T-helper 2 cell treated with Interferon-gamma antibody and Interleukin-4, amounts not matched to agents 5 μg/mL and 100 μg/mL, for 36 hours (primary cell): ENCODE measurements around the gene STK24.

Experiments used
- DNase-seq: peaks from one replicate; pipeline ENCODE4 v3.0.0; 2021; ENCODE audit warnings: low spot score
- H3K27ac Mint-ChIP-seq: one replicate; pipeline ENCODE4 v1.8.0; 2021; ENCODE audit warnings: mild to moderate bottlenecking, mixed read lengths
- H3K27me3 Mint-ChIP-seq: one replicate; pipeline ENCODE4 v1.8.0; 2021; ENCODE audit warnings: low read depth, mixed read lengths
- H3K36me3 Mint-ChIP-seq: one replicate; pipeline ENCODE4 v1.8.0; 2021; ENCODE audit warnings: low read depth, mixed read lengths
- H3K4me1 Mint-ChIP-seq: one replicate; pipeline ENCODE4 v1.8.0; 2021; ENCODE audit warnings: low read depth, mixed read lengths
- H3K4me3 Mint-ChIP-seq: one replicate; pipeline ENCODE4 v1.8.0; 2022; ENCODE audit warnings: mild to moderate bottlenecking, moderate library complexity, mixed read lengths
- H3K9me3 Mint-ChIP-seq: one replicate; pipeline ENCODE4 v1.8.0; 2021; ENCODE audit warnings: mixed read lengths

The STK24 gene

GRCh38 chr13:98459721-98460370 is 117.1 kb downstream of the STK24 start:
- H3K36me3 Mint-ChIP-seq, result peaks cover 56% of the 10 kb centered on the region
- DNase-seq, result no peak
- H3K27ac Mint-ChIP-seq, result peak overlapping the region; percentile 69
- no peak overlapping the region for H3K4me3 Mint-ChIP-seq
- peaks cover under 1% of the 10 kb centered on the region for H3K4me1 Mint-ChIP-seq
- no peaks in the 10 kb centered on the region for H3K27me3 Mint-ChIP-seq
- no peaks in the 10 kb centered on the region for H3K9me3 Mint-ChIP-seq

- Mint-ChIP-seq H3K4me3 (no peak overlapping the region), H3K4me1 (peaks cover 2% of the 10 kb centered on the region), H3K27me3 (no peaks in the 10 kb centered on the region), H3K27ac (no peak overlapping the region), H3K9me3 (no peaks in the 10 kb centered on the region), H3K36me3 (peaks cover 60% of the 10 kb centered on the region)
- no peak for DNase-seq
Observed at GRCh38 chr13:98459171-98459681, 117.7 kb downstream of the STK24 start.

- no peak for DNase-seq
- Mint-ChIP-seq H3K4me1 (peaks cover 2% of the 10 kb centered on the region), H3K27ac (no peak overlapping the region), H3K27me3 (no peaks in the 10 kb centered on the region), H3K4me3 (no peak overlapping the region), H3K9me3 (no peaks in the 10 kb centered on the region), H3K36me3 (peaks cover 57% of the 10 kb centered on the region)
Observed at GRCh38 chr13:98458431-98458830, 118.5 kb downstream of the STK24 start.

GRCh38 chr13:98457053-98457452 is 119.9 kb downstream of the STK24 start:
- H3K27me3 Mint-ChIP-seq, result no peaks in the 10 kb centered on the region
- DNase-seq, result no peak
- peaks cover 2% of the 10 kb centered on the region for H3K4me1 Mint-ChIP-seq
- peaks cover 55% of the 10 kb centered on the region for H3K36me3 Mint-ChIP-seq
- no peak overlapping the region for H3K4me3 Mint-ChIP-seq
- no peaks in the 10 kb centered on the region for H3K9me3 Mint-ChIP-seq
- H3K27ac Mint-ChIP-seq, result no peak overlapping the region

GRCh38 chr13:98456413-98456845 is 120.5 kb downstream of the STK24 start:
- Mint-ChIP-seq H3K4me3 (no peak overlapping the region), H3K27me3 (no peaks in the 10 kb centered on the region), H3K36me3 (peaks cover 57% of the 10 kb centered on the region), H3K4me1 (peaks cover 5% of the 10 kb centered on the region), H3K9me3 (no peaks in the 10 kb centered on the region), H3K27ac (no peak overlapping the region)
- DNase-seq, result no peak

GRCh38 chr13:98454389-98454881 is 122.5 kb downstream of the STK24 start:
- no peaks in the 10 kb centered on the region for H3K9me3 Mint-ChIP-seq
- no peak for DNase-seq
- peaks cover 17% of the 10 kb centered on the region for H3K4me1 Mint-ChIP-seq
- peaks cover 54% of the 10 kb centered on the region for H3K36me3 Mint-ChIP-seq
- no peaks in the 10 kb centered on the region for H3K27me3 Mint-ChIP-seq
- no peak overlapping the region for H3K27ac Mint-ChIP-seq
- H3K4me3 Mint-ChIP-seq, result no peak overlapping the region

- DNase-seq, result no peak
- peaks cover 17% of the 10 kb centered on the region for H3K4me1 Mint-ChIP-seq
- no peaks in the 10 kb centered on the region for H3K9me3 Mint-ChIP-seq
- no peak overlapping the region for H3K4me3 Mint-ChIP-seq
- no peak overlapping the region for H3K27ac Mint-ChIP-seq
- H3K36me3 Mint-ChIP-seq, result peaks cover 57% of the 10 kb centered on the region
- no peaks in the 10 kb centered on the region for H3K27me3 Mint-ChIP-seq
Observed at GRCh38 chr13:98452851-98453843, 123.8 kb downstream of the STK24 start.

GRCh38 chr13:98451676-98452470 is 125.0 kb downstream of the STK24 start:
- H3K36me3 Mint-ChIP-seq, result peaks cover 57% of the 10 kb centered on the region
- no peak for DNase-seq
- peaks cover 17% of the 10 kb centered on the region for H3K4me1 Mint-ChIP-seq
- no peaks in the 10 kb centered on the region for H3K9me3 Mint-ChIP-seq
- no peaks in the 10 kb centered on the region for H3K27me3 Mint-ChIP-seq
- H3K4me3 Mint-ChIP-seq, result no peak overlapping the region
- H3K27ac Mint-ChIP-seq, result peak overlapping the region; percentile 29

GRCh38 chr13:98450539-98451111 is 126.3 kb downstream of the STK24 start:
- H3K4me1 Mint-ChIP-seq, result peaks cover 17% of the 10 kb centered on the region
- no peak for DNase-seq
- H3K36me3 Mint-ChIP-seq, result peaks cover 47% of the 10 kb centered on the region
- no peak overlapping the region for H3K4me3 Mint-ChIP-seq
- no peaks in the 10 kb centered on the region for H3K27me3 Mint-ChIP-seq
- no peaks in the 10 kb centered on the region for H3K9me3 Mint-ChIP-seq
- H3K27ac Mint-ChIP-seq, result peak overlapping the region; percentile 31

- DNase-seq, result no peak
- H3K4me3 Mint-ChIP-seq, result no peak overlapping the region
- H3K36me3 Mint-ChIP-seq, result peaks cover 43% of the 10 kb centered on the region
Observed at GRCh38 chr13:98450026-98450425, 126.9 kb downstream of the STK24 start.

GRCh38 chr13:98449273-98449672 is 127.6 kb downstream of the STK24 start:
- no peak for DNase-seq
- H3K9me3 Mint-ChIP-seq, result no peaks in the 10 kb centered on the region
- H3K4me1 Mint-ChIP-seq, result peaks cover 17% of the 10 kb centered on the region
- H3K27ac Mint-ChIP-seq, result no peak overlapping the region
- H3K4me3 Mint-ChIP-seq, result no peak overlapping the region
- H3K36me3 Mint-ChIP-seq, result peaks cover 37% of the 10 kb centered on the region
- H3K27me3 Mint-ChIP-seq, result no peaks in the 10 kb centered on the region

More at GRCh38 chr13:98450026-98450425, 126.9 kb downstream of the STK24 start:
- no peaks in the 10 kb centered on the region for H3K27me3 Mint-ChIP-seq
- no peaks in the 10 kb centered on the region for H3K9me3 Mint-ChIP-seq
- peaks cover 20% of the 10 kb centered on the region for H3K4me1 Mint-ChIP-seq
- H3K27ac Mint-ChIP-seq, result peak overlapping the region; percentile 41

GRCh38 chr13:98448642-98448928 is 128.3 kb downstream of the STK24 start:
- H3K4me1 Mint-ChIP-seq, result peaks cover 17% of the 10 kb centered on the region
- no peak for DNase-seq
- H3K27ac Mint-ChIP-seq, result no peak overlapping the region
- H3K9me3 Mint-ChIP-seq, result no peaks in the 10 kb centered on the region
- peaks cover 35% of the 10 kb centered on the region for H3K36me3 Mint-ChIP-seq
- no peak overlapping the region for H3K4me3 Mint-ChIP-seq
- no peaks in the 10 kb centered on the region for H3K27me3 Mint-ChIP-seq

- Mint-ChIP-seq H3K9me3 (no peaks in the 10 kb centered on the region), H3K4me3 (no peak overlapping the region), H3K4me1 (peaks cover 17% of the 10 kb centered on the region), H3K27ac (no peak overlapping the region), H3K36me3 (peaks cover 33% of the 10 kb centered on the region), H3K27me3 (no peaks in the 10 kb centered on the region)
- no peak for DNase-seq
Observed at GRCh38 chr13:98447881-98448641, 128.8 kb downstream of the STK24 start.
